HG03342 (cell line): ENCODE measurements around the gene TAL2.

Source experiments
- ATAC-seq: cut with Tn5 transposase; IDR thresholded peaks from one replicate; pipeline ENCODE4 v1.9.1; 2021; ENCODE audit warnings: mild to moderate bottlenecking, moderate library complexity; ENCODE audit not compliant: unreplicated experiment

TAL2 gene

GRCh38 chr9:105706156-105706555 lies 43.9 kb downstream of the TAL2 start:
- no peak for ATAC-seq

- no peak for ATAC-seq
These were observed 46.1 kb downstream of the TAL2 start for GRCh38 chr9:105708405-105708804.

GRCh38 chr9:105710638-105711037 lies 48.4 kb downstream of the TAL2 start:
- ATAC-seq: no peak

GRCh38 chr9:105711867-105712266 lies 49.6 kb downstream of the TAL2 start:
- ATAC-seq: no peak

GRCh38 chr9:105712297-105712696 lies 50.0 kb downstream of the TAL2 start:
- ATAC-seq: no peak
